HCT116 (cell line): ENCODE data around the gene CSN1S1. TPM values are rescaled to one million over a fixed set of nuclear protein-coding genes. Genes with fewer than 3 reads are reported as not detected.

Source experiments
- ATAC-seq: fragments of 200-7000 bp; cut with Tn5 transposase; 2 replicates; pipeline ENCODE4 v1.9.1; 2020; ENCODE audit warnings: mild to moderate bottlenecking, moderate library complexity
- BruUV-seq: library from RNA; stranded (reverse); fragments of 400-500 nt; replicated peaks from 2 replicates; lab custom pipeline; 2021; lab: Mats Ljungman, UMichigan
- CTCF ChIA-PET: fragments of 300-600 bp; sonication (Branson Sonifier 250); formaldehyde crosslinking; loops from one replicate; lab custom pipeline; 2021; ENCODE audit warnings: antibody characterized with exemption; lab: Charles Lee
- POLR2A ChIA-PET: fragments of 300-600, 350-600 bp; sonication (Branson Sonifier 250); formaldehyde crosslinking; loops from one replicate; lab custom pipeline; 2021; ENCODE audit warnings: antibody characterized with exemption; lab: Charles Lee
- RAD21 ChIA-PET, 2 experiments: fragments of 300-600 bp; sonication (Branson Sonifier 250); formaldehyde crosslinking; loops; one replicate each; lab custom pipeline; 2023; ENCODE audit warnings: low total read pairs in 2 of 2; ENCODE audit not compliant: uncharacterized antibody in 2 of 2, unreplicated experiment in 2 of 2, low non-redundant PET in 1 of 2; lab: Charles Lee
- DNase-seq: peaks from one replicate; pipeline ENCODE4 v3.0.0-alpha.2; 2010; ENCODE audit warnings: low read depth, low spot score
- H2AFZ ChIP-seq: fragments of 200-600 bp; shearing (Covaris generic), sonication (generic); 2 replicates; pipeline ENCODE4 v1.6.1; 2017; ENCODE audit warnings: low read depth, mixed run types, mixed read lengths, antibody characterized with exemption, low read length; ENCODE audit not compliant: poor library complexity, severe bottlenecking
- H3K27ac ChIP-seq: 2 replicates; pipeline ENCODE4 v1.5.1; 2012; ENCODE audit warnings: low read depth, low read length
- H3K27me3 ChIP-seq: fragments of 200-600 bp; sonication (generic); 2 replicates; pipeline ENCODE4 v1.6.1; 2016; ENCODE audit warnings: mixed run types, low read length, mixed read lengths; ENCODE audit not compliant: insufficient read depth
- H3K36me3 ChIP-seq, 2 experiments: fragments of 200-500 bp in 1 of 2; fragments of 200-600 bp in 1 of 2; sonication (Bioruptor generic) in 1 of 2; sonication (generic) in 1 of 2; 2 replicates each; pipeline versions ENCODE4 v1.5.1 to v1.6.1; 2014 to 2016; ENCODE audit warnings: low read length in 2 of 2, inconsistent platforms in 1 of 2, mixed read lengths in 1 of 2, mixed run types in 1 of 2; ENCODE audit not compliant: insufficient read depth in 2 of 2, control insufficient read depth in 1 of 2
- H3K4me1 ChIP-seq, 2 experiments: fragments of 200-600 bp in 1 of 2; sonication (generic) in 1 of 2; 2 replicates each; pipeline versions ENCODE4 v1.5.1 to v1.6.1; 2012 to 2017; ENCODE audit warnings: low read length in 2 of 2, inconsistent platforms in 1 of 2, mild to moderate bottlenecking in 1 of 2, mixed read lengths in 1 of 2, mixed run types in 1 of 2, moderate library complexity in 1 of 2; ENCODE audit not compliant: insufficient read depth in 2 of 2, control insufficient read depth in 1 of 2
- H3K4me2 ChIP-seq: fragments of 200-600 bp; sonication (generic); 2 replicates; pipeline ENCODE4 v1.6.1; 2017; ENCODE audit warnings: mixed run types, low read length, mixed read lengths
- H3K4me3 ChIP-seq, 2 experiments: fragments of 200-600 bp in 1 of 2; sonication (generic) in 1 of 2; replicated peaks in 1 of 2; 2 replicates each; pipeline ENCODE4 v1.5.1; 2011 to 2016; ENCODE audit warnings: low read length in 2 of 2, control low read depth in 1 of 2, low read depth in 1 of 2, mild to moderate bottlenecking in 1 of 2, mixed read lengths in 1 of 2, mixed run types in 1 of 2
- H3K79me2 ChIP-seq: fragments of 200-600 bp; sonication (generic); 2 replicates; pipeline ENCODE4 v1.6.1; 2017; ENCODE audit warnings: mild to moderate bottlenecking, mixed run types, low read length, moderate library complexity, mixed read lengths; ENCODE audit not compliant: insufficient read depth
- H3K9ac ChIP-seq: fragments of 200-600 bp; sonication (generic); 2 replicates; pipeline ENCODE4 v1.6.1; 2016; ENCODE audit warnings: low read length, mixed read lengths
- H3K9me2 ChIP-seq: fragments of 200-600 bp; sonication (generic), shearing (Covaris generic); 2 replicates; pipeline ENCODE4 v1.6.1; 2017; ENCODE audit warnings: mixed run types, mild to moderate bottlenecking, moderate library complexity; ENCODE audit not compliant: insufficient read depth
- H3K9me3 ChIP-seq, 2 experiments: fragments of 200-500 bp in 1 of 2; fragments of 200-600 bp in 1 of 2; sonication (Bioruptor generic) in 1 of 2; sonication (generic) in 1 of 2; 2 replicates each; pipeline ENCODE4 v1.6.1; 2014 to 2017; ENCODE audit warnings: low read length in 2 of 2, mixed read lengths in 2 of 2, inconsistent platforms in 1 of 2, low read depth in 1 of 2, mild to moderate bottlenecking in 1 of 2, mixed run types in 1 of 2, moderate library complexity in 1 of 2; ENCODE audit not compliant: control insufficient read depth in 1 of 2, insufficient read depth in 1 of 2
- H4K20me1 ChIP-seq: fragments of 200-600 bp; sonication (generic), shearing (Covaris generic); 2 replicates; pipeline ENCODE4 v1.6.1; 2017; ENCODE audit warnings: mixed run types, mild to moderate bottlenecking, moderate library complexity; ENCODE audit not compliant: insufficient read depth
- CBX3 ChIP-seq: IDR thresholded peaks from 2 replicates; pipeline ENCODE4 v1.6.1; 2012; ENCODE audit warnings: low read depth
- CEBPB ChIP-seq: IDR thresholded peaks from 2 replicates; pipeline ENCODE4 v1.6.1; 2012; ENCODE audit warnings: low read depth
- ELF1 ChIP-seq: IDR thresholded peaks from 2 replicates; pipeline ENCODE4 v1.6.1; 2012; ENCODE audit warnings: low read depth, borderline replicate concordance
- EZH2 ChIP-seq: fragments of 200-600 bp; sonication (generic); IDR thresholded peaks from 2 replicates; pipeline ENCODE4 v1.6.1; 2017; ENCODE audit warnings: antibody characterized with exemption, mixed run types
- FOSL1 ChIP-seq: IDR thresholded peaks from 2 replicates; pipeline ENCODE4 v1.6.1; 2012; ENCODE audit warnings: low read depth
- JUND ChIP-seq: IDR thresholded peaks from 2 replicates; pipeline ENCODE4 v1.6.1; 2012
- POLR2A ChIP-seq: IDR thresholded peaks from 2 replicates; pipeline ENCODE4 v1.7.0; 2011; ENCODE audit warnings: borderline replicate concordance; ENCODE audit not compliant: insufficient read depth, insufficient read length; ENCODE audit errors: extremely low read depth
- POLR2AphosphoS5 ChIP-seq: IDR thresholded peaks from 2 replicates; pipeline ENCODE4 v1.6.1; 2011; ENCODE audit warnings: mild to moderate bottlenecking, low read depth, low read length, moderate library complexity
- RAD21 ChIP-seq: IDR thresholded peaks from 2 replicates; pipeline ENCODE4 v1.6.1; 2012; ENCODE audit warnings: low read depth, mild to moderate bottlenecking
- SIN3A ChIP-seq: IDR thresholded peaks from 2 replicates; pipeline ENCODE4 v1.6.1; 2012; ENCODE audit warnings: low read depth
- SRF ChIP-seq: IDR thresholded peaks from 2 replicates; pipeline ENCODE4 v1.6.1; 2012; ENCODE audit warnings: low read depth
- TCF7L2 ChIP-seq: IDR thresholded peaks from 2 replicates; pipeline ENCODE4 v1.7.0; 2011; ENCODE audit warnings: borderline replicate concordance, inconsistent platforms; ENCODE audit not compliant: insufficient read depth, insufficient read length; ENCODE audit errors: extremely low read depth
- ZFX ChIP-seq: fragments of 450-650 bp; IDR thresholded peaks from 2 replicates; pipeline ENCODE4 v1.6.1; 2017
- intact Hi-C: fragments of 100-400 bp; cut with micrococcal nuclease; formaldehyde crosslinking; loops from 2 replicates; pipeline ENCODE4 v1.10.0; 2022
- total RNA-seq: library from RNA; stranded (reverse); gene quantifications from one replicate; pipeline ENCODE4 v1.2.1, GENCODE V29; 2021; ENCODE audit not compliant: unreplicated experiment
- TF ChIP-seq, protein P1 (sequence below): IDR thresholded peaks from 2 replicates; pipeline ENCODE4 v1.6.1; 2012
- TF ChIP-seq, protein P2 (sequence below): IDR thresholded peaks from 2 replicates; pipeline ENCODE4 v1.6.1; 2012; ENCODE audit warnings: low read depth
- TF ChIP-seq, protein P3 (sequence below): IDR thresholded peaks from 2 replicates; pipeline ENCODE4 v1.6.1; 2012
- TF ChIP-seq, protein P4 (sequence below), 3 experiments: fragments of 200-600 bp in 1 of 3; sonication (generic) in 1 of 3; IDR thresholded peaks in 2 of 3; conservative IDR thresholded peaks in 1 of 3; 2 replicates each; pipeline ENCODE4 v1.5.1; 2012 to 2017; ENCODE audit warnings: low read depth in 2 of 3, low read length in 2 of 3, antibody characterized with exemption in 1 of 3, borderline replicate concordance in 1 of 3, control low read depth in 1 of 3, mild to moderate bottlenecking in 1 of 3, mixed read lengths in 1 of 3, mixed run types in 1 of 3, moderate library complexity in 1 of 3; ENCODE audit not compliant: insufficient read depth in 1 of 3

The CSN1S1 gene
- total RNA-seq, 1 experiment from 2014 or later = not detected

DNA sequence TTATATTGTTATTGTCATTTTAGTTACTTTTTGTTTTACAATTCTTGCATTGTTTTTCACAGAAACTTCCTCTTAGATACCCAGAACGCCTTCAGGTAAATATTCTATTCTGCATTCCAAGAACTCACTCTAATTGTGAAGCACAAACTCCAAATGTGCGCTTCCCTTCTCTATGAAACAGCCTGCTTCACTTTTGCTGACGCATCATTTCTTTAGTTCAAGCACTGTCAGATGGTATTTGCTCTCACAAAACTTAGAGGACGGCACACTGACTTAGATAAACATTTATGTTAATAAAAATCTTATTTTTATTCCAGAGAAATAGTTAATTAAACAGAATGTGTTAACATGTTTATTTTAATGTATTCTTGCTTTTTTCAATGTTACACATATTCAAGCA, 3.3 kb downstream of the CSN1S1 start:
- RAD21 ChIA-PET = no interaction called here
- Histone ChIP-seq H2AFZ (no peak overlapping the region), H3K36me3 (no peaks in the 10 kb centered on the region), H3K9me3 (no peaks in the 10 kb centered on the region), H4K20me1 (no peaks in the 10 kb centered on the region), H3K9me2 (no peaks in the 10 kb centered on the region), H3K27ac (no peak overlapping the region), H3K27me3 (no peaks in the 10 kb centered on the region), H3K4me2 (no peak overlapping the region), H3K9ac (no peak overlapping the region), H3K4me3 (no peak overlapping the region), H3K79me2 (no peaks in the 10 kb centered on the region), H3K4me1 (no peaks in the 10 kb centered on the region)
- intact Hi-C loops = no loop called here
- no peak for ATAC-seq
- BruUV-seq = no TSS peak
- DNase-seq = no peak
- POLR2A ChIA-PET = no interaction called here
- CTCF ChIA-PET = no interaction called here
- no peak for TF ChIP-seq SRF
- no peak for TF ChIP-seq EZH2

DNA sequence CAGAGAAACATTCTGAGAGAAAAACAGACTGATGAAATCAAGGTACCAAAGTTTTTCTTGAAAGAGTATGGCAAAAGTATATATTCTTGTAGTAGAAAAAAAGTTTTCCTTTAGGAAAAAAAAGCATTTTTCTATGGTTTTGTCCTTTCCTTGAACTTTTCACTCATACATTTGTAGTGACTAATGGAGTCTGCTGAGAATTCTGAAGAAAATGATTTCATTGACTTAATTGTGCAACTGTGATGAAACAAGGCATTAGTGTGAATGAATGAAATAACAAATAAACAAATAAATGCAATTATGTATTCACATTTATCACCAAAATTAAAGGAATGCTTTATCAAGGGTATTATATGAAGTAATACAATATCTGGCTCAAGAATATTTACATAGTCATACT, 5.7 kb downstream of the CSN1S1 start:
- POLR2A ChIA-PET = no interaction called here
- H3K79me2 ChIP-seq = no peaks in the 10 kb centered on the region
- BruUV-seq = no TSS peak
- H3K4me1 ChIP-seq = no peaks in the 10 kb centered on the region
- H4K20me1 ChIP-seq = no peaks in the 10 kb centered on the region
- no peak overlapping the region for H3K27ac ChIP-seq
- H2AFZ ChIP-seq = no peak overlapping the region
- no peak for ATAC-seq
- CTCF ChIA-PET = no interaction called here
- no peak overlapping the region for H3K4me2 ChIP-seq
- intact Hi-C loops = no loop called here
- no peaks in the 10 kb centered on the region for H3K27me3 ChIP-seq
- H3K4me3 ChIP-seq = no peak overlapping the region
- H3K36me3 ChIP-seq = no peaks in the 10 kb centered on the region
- TF ChIP-seq, protein P1, sequence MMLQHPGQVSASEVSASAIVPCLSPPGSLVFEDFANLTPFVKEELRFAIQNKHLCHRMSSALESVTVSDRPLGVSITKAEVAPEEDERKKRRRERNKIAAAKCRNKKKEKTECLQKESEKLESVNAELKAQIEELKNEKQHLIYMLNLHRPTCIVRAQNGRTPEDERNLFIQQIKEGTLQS = no peak
- TF ChIP-seq CEBPB = no peak
- TF ChIP-seq TCF7L2 = no peak
- TF ChIP-seq SIN3A = no peak
- no peak for TF ChIP-seq RAD21
- no peak for TF ChIP-seq JUND
- TF ChIP-seq, protein P2, sequence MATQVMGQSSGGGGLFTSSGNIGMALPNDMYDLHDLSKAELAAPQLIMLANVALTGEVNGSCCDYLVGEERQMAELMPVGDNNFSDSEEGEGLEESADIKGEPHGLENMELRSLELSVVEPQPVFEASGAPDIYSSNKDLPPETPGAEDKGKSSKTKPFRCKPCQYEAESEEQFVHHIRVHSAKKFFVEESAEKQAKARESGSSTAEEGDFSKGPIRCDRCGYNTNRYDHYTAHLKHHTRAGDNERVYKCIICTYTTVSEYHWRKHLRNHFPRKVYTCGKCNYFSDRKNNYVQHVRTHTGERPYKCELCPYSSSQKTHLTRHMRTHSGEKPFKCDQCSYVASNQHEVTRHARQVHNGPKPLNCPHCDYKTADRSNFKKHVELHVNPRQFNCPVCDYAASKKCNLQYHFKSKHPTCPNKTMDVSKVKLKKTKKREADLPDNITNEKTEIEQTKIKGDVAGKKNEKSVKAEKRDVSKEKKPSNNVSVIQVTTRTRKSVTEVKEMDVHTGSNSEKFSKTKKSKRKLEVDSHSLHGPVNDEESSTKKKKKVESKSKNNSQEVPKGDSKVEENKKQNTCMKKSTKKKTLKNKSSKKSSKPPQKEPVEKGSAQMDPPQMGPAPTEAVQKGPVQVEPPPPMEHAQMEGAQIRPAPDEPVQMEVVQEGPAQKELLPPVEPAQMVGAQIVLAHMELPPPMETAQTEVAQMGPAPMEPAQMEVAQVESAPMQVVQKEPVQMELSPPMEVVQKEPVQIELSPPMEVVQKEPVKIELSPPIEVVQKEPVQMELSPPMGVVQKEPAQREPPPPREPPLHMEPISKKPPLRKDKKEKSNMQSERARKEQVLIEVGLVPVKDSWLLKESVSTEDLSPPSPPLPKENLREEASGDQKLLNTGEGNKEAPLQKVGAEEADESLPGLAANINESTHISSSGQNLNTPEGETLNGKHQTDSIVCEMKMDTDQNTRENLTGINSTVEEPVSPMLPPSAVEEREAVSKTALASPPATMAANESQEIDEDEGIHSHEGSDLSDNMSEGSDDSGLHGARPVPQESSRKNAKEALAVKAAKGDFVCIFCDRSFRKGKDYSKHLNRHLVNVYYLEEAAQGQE = no peak
- TF ChIP-seq, protein P3, sequence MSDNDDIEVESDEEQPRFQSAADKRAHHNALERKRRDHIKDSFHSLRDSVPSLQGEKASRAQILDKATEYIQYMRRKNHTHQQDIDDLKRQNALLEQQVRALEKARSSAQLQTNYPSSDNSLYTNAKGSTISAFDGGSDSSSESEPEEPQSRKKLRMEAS = no peak
- TF ChIP-seq ELF1 = no peak
- TF ChIP-seq FOSL1 = no peak
- TF ChIP-seq CBX3 = no peak
- TF ChIP-seq, protein P4, sequence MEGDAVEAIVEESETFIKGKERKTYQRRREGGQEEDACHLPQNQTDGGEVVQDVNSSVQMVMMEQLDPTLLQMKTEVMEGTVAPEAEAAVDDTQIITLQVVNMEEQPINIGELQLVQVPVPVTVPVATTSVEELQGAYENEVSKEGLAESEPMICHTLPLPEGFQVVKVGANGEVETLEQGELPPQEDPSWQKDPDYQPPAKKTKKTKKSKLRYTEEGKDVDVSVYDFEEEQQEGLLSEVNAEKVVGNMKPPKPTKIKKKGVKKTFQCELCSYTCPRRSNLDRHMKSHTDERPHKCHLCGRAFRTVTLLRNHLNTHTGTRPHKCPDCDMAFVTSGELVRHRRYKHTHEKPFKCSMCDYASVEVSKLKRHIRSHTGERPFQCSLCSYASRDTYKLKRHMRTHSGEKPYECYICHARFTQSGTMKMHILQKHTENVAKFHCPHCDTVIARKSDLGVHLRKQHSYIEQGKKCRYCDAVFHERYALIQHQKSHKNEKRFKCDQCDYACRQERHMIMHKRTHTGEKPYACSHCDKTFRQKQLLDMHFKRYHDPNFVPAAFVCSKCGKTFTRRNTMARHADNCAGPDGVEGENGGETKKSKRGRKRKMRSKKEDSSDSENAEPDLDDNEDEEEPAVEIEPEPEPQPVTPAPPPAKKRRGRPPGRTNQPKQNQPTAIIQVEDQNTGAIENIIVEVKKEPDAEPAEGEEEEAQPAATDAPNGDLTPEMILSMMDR (IDR thresholded peaks at IDR 0.05 in 2 of 3, conservative IDR thresholded peaks at IDR 0.05 in 1 of 3; ENCODE audit: borderline replicate concordance in 1 of 3, insufficient read depth in 1 of 3, low read depth in 2 of 3, low read length in 2 of 3) = no peak
- no peak for TF ChIP-seq EZH2
- no peak for TF ChIP-seq POLR2A
- no peak for TF ChIP-seq ZFX
- TF ChIP-seq POLR2AphosphoS5 = no peak
- TF ChIP-seq, all 23 proteins: peak for 0
- no peak overlapping the region for H3K9ac ChIP-seq
- no peaks in the 10 kb centered on the region for H3K9me2 ChIP-seq
- RAD21 ChIA-PET = no interaction called here
- H3K9me3 ChIP-seq = no peaks in the 10 kb centered on the region
- DNase-seq = no peak
